AG10803 (cell line): ENCODE results near the gene OR6K2.

Experiments
- DNase-seq: peaks from one replicate; pipeline ENCODE4 v3.0.0; 2010; ENCODE audit warnings: low read depth
- H3K4me3 ChIP-seq: 2 replicates; pipeline ENCODE4 v1.5.1; 2011; ENCODE audit warnings: mild to moderate bottlenecking, low read length, control low read depth
- TF ChIP-seq, protein P1 (sequence below): conservative IDR thresholded peaks from 2 replicates; pipeline ENCODE4 v1.5.1; 2011; ENCODE audit warnings: mild to moderate bottlenecking, low read length, control low read depth, inconsistent platforms

OR6K2 gene, protein sequence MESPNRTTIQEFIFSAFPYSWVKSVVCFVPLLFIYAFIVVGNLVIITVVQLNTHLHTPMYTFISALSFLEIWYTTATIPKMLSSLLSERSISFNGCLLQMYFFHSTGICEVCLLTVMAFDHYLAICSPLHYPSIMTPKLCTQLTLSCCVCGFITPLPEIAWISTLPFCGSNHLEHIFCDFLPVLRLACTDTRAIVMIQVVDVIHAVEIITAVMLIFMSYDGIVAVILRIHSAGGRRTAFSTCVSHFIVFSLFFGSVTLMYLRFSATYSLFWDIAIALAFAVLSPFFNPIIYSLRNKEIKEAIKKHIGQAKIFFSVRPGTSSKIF

DNA sequence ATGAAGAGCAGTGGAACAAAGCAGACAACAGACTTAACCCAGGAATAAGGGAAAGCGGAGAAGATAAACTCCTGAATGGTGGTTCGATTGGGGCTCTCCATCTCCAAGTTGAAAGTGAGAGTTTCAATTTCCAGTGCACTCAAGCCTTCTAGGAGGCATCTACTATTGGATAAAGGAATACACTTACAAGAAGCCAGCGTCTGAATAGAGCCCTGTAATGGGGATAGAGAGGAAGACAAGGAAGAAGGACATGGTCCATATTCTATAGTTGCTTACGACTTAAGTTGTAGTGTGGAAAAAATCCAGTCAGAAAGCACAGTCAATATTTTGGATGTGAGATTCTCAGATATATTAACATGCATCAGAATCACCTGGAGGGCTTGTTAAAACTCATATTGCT lies at the start of gene OR6K2:
TSS of gene OR6K2 (minus strand) at position 101 of the 400 bp plus-strand sequence. CDS start at position 101, 0 bp downstream.
- TF ChIP-seq, protein P1, sequence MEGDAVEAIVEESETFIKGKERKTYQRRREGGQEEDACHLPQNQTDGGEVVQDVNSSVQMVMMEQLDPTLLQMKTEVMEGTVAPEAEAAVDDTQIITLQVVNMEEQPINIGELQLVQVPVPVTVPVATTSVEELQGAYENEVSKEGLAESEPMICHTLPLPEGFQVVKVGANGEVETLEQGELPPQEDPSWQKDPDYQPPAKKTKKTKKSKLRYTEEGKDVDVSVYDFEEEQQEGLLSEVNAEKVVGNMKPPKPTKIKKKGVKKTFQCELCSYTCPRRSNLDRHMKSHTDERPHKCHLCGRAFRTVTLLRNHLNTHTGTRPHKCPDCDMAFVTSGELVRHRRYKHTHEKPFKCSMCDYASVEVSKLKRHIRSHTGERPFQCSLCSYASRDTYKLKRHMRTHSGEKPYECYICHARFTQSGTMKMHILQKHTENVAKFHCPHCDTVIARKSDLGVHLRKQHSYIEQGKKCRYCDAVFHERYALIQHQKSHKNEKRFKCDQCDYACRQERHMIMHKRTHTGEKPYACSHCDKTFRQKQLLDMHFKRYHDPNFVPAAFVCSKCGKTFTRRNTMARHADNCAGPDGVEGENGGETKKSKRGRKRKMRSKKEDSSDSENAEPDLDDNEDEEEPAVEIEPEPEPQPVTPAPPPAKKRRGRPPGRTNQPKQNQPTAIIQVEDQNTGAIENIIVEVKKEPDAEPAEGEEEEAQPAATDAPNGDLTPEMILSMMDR = no peak
- no peak for DNase-seq

GRCh38 chr1:158735848-158736247 lies 35.4 kb upstream of the OR6K2 start:
- TF ChIP-seq, protein P1 = no peak
- no peak for DNase-seq
- no peak overlapping the region for H3K4me3 ChIP-seq

More for the DNA sequence above, at the start of gene OR6K2:
- no peak within 1 kb of the TSS for H3K4me3 ChIP-seq

GRCh38 chr1:158732524-158732923 lies 32.1 kb upstream of the OR6K2 start:
- H3K4me3 ChIP-seq = no peak overlapping the region
- DNase-seq = no peak
- TF ChIP-seq, protein P1 = no peak

GRCh38 chr1:158731707-158732106 lies 31.3 kb upstream of the OR6K2 start:
- TF ChIP-seq, protein P1 = no peak
- no peak for DNase-seq
- H3K4me3 ChIP-seq = no peak overlapping the region

DNA sequence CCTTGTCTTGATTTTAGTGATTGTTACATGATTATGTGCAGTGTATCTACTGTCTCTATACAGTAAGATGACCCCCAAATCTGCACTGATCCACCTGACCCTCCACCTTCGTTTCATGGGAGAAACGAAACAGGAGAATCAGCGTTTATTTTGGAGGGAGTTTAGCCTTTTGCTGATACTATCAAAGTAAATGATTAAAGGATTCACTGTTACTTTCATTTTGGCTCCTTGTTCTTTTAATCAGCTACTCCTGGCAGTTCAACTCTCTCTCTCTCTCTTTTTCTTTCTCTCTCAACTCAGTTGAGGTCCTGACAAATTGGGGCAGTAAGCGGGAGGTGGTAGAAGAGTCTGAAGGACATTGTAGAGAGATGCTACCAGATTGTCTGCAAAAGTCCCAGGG lies 30.0 kb upstream of the OR6K2 start:
- DNase-seq = no peak
- H3K4me3 ChIP-seq = no peak overlapping the region
- TF ChIP-seq, protein P1 = no peak

GRCh38 chr1:158728510-158729225 lies 28.2 kb upstream of the OR6K2 start:
- H3K4me3 ChIP-seq = no peak overlapping the region
- TF ChIP-seq, protein P1 = no peak
- no peak for DNase-seq

DNA sequence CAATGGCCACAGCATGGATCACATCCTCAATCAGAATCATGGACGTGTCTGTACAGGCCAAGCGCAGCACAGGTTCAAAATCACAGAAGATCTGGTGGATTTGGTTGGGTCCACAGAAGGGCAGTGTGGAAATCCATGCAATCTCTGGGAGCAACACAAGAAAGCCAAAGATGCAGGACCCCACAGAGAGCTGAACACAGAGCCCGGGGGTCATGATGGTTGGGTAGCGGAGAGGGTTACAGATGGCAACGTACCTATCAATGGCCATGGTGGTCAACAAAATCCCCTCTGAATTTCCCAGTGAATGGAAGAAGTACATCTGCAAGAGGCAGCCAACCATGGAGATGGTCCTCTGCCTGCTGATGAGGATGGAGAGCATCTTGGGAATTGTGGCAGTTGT lies 24.0 kb upstream of the OR6K2 start:
- H3K4me3 ChIP-seq = no peak overlapping the region
- DNase-seq = no peak
- TF ChIP-seq, protein P1 = no peak
